ENCODE data around the gene RIPOR2. TPM values are rescaled to one million over a fixed set of nuclear protein-coding genes. Genes with fewer than 3 reads are reported as not detected.
A peak's percentile ranks its signal among the peaks of the same experiment; 100 is the strongest.

RIPOR2 gene
- total and polyA plus RNA-seq, 8 donors, result 2.0 to 19.3 (median 9.4) TPM; not detected in 1

GRCh38 chr6:24980507-24981385, 45.0 kb upstream of the RIPOR2 start:
- TF ChIP-seq POLR2A (IDR thresholded peaks at IDR 0.05) (no peak), POLR2AphosphoS5 (IDR thresholded peaks at IDR 0.05) (peak in 2 of 3 donors; percentile 47 to 66), CTCF (IDR thresholded peaks at IDR 0.05) (no peak)
- intact Hi-C loops (cut with DNase I; ENCODE audit: low total_unique reads), result no loop called here
- H3K9me3 ChIP-seq, result no peaks in the 10 kb centered on the region
- H3K4me1 ChIP-seq, result peaks cover 0 to 37% (median 26%) of the 10 kb centered on the region in 4 donors
- H3K27me3 ChIP-seq, result no peaks in the 10 kb centered on the region
- H3K36me3 ChIP-seq, result no peaks in the 10 kb centered on the region
- no peak overlapping the region for H3K4me3 ChIP-seq
- WGBS, 5 donors, result 29 to 59% (median 38%) methylated on average over 4 of the region's 4 CpGs
- peak overlapping the region; percentile 65 to 90 (median 76) for H3K27ac ChIP-seq
- DNase-seq, result peak in 1 of 2 donors; percentile 58

GRCh38 chr6:24979176-24979575, 43.4 kb upstream of the RIPOR2 start:
- H3K36me3 ChIP-seq, result no peaks in the 10 kb centered on the region
- no peaks in the 10 kb centered on the region for H3K27me3 ChIP-seq
- no peak for TF ChIP-seq POLR2AphosphoS5 (IDR thresholded peaks at IDR 0.05)
- no peak for TF ChIP-seq POLR2A (IDR thresholded peaks at IDR 0.05)
- no peak for TF ChIP-seq EP300 (IDR thresholded peaks at IDR 0.05)
- TF ChIP-seq CTCF (IDR thresholded peaks at IDR 0.05), result no peak
- DNase-seq, result no peak
- H3K9me3 ChIP-seq, result no peaks in the 10 kb centered on the region
- intact Hi-C loops (cut with DNase I; ENCODE audit: low total_unique reads), result no loop called here
- 91 to 98% (median 94%) methylated on average over 2 of the region's 2 CpGs for WGBS, 5 donors
- H3K4me3 ChIP-seq, result no peak overlapping the region
- no peak overlapping the region for H3K27ac ChIP-seq
- H3K4me1 ChIP-seq, result peaks cover 0 to 37% (median 26%) of the 10 kb centered on the region in 4 donors

- TF ChIP-seq POLR2A (IDR thresholded peaks at IDR 0.05) (no peak), POLR2AphosphoS5 (IDR thresholded peaks at IDR 0.05) (no peak), CTCF (IDR thresholded peaks at IDR 0.05) (no peak), EP300 (IDR thresholded peaks at IDR 0.05) (no peak)
- no peak overlapping the region for H3K4me3 ChIP-seq
- intact Hi-C loops (cut with DNase I; ENCODE audit: low total_unique reads), result no loop called here
- no peaks in the 10 kb centered on the region for H3K36me3 ChIP-seq
- no peaks in the 10 kb centered on the region for H3K9me3 ChIP-seq
- H3K27ac ChIP-seq, result no peak overlapping the region
- WGBS, 5 donors, result 81 to 87% (median 84%) methylated on average over 7 of the region's 7 CpGs
- DNase-seq, result no peak
- H3K27me3 ChIP-seq, result no peaks in the 10 kb centered on the region
- H3K4me1 ChIP-seq, result peaks cover 0 to under 1% (median 0%) of the 10 kb centered on the region in 4 donors
Observed at GRCh38 chr6:24974182-24975171, 38.7 kb upstream of the RIPOR2 start.

- TF ChIP-seq POLR2AphosphoS5 (IDR thresholded peaks at IDR 0.05), result no peak
- TF ChIP-seq POLR2A (IDR thresholded peaks at IDR 0.05), result no peak
- TF ChIP-seq CTCF (IDR thresholded peaks at IDR 0.05), result no peak
- no peak for TF ChIP-seq EP300 (IDR thresholded peaks at IDR 0.05)
- H3K9me3 ChIP-seq, result no peaks in the 10 kb centered on the region
- no peak overlapping the region for H3K4me3 ChIP-seq
- H3K27me3 ChIP-seq, result no peaks in the 10 kb centered on the region
- DNase-seq, result no peak
- intact Hi-C loops (cut with DNase I; ENCODE audit: low total_unique reads), result no loop called here
- WGBS, 5 donors, result 60 to 79% (median 70%) methylated on average over 3 of the region's 3 CpGs
- H3K27ac ChIP-seq, result no peak overlapping the region
- no peaks in the 10 kb centered on the region for H3K36me3 ChIP-seq
- H3K4me1 ChIP-seq, result no peaks in the 10 kb centered on the region
Observed at GRCh38 chr6:24972311-24972958, 36.7 kb upstream of the RIPOR2 start.

Data from stomach (tissue), 9 donors.